ENCODE measurements around the gene PLEKHJ1.

Gene PLEKHJ1

GRCh38 chr19:2249010-2249866 lies 13.1 kb upstream of the PLEKHJ1 start, which contains the start of gene AMH:
Gene AMH (plus strand): TSS chr19:2249323. CDS start chr19:2249333, 10 bp downstream.
- no peak for DNase-seq

- no peak for DNase-seq
Measured at GRCh38 chr19:2248136-2249009, 12.2 kb upstream of the PLEKHJ1 start.

- DNase-seq: no peak
Measured at GRCh38 chr19:2247433-2248101, 11.4 kb upstream of the PLEKHJ1 start.

- peak; percentile 45 for DNase-seq
Measured at GRCh38 chr19:2246801-2247361, 10.8 kb upstream of the PLEKHJ1 start.

- no peak for DNase-seq
Measured at GRCh38 chr19:2246014-2246620, 10.0 kb upstream of the PLEKHJ1 start.

- no peak for DNase-seq
Measured at GRCh38 chr19:2245273-2245672, 9.1 kb upstream of the PLEKHJ1 start.

- DNase-seq: no peak
Measured at GRCh38 chr19:2244486-2244885, 8.4 kb upstream of the PLEKHJ1 start.

GRCh38 chr19:2244125-2244411 lies 7.9 kb upstream of the PLEKHJ1 start:
- DNase-seq: no peak

- DNase-seq: no peak
Measured at GRCh38 chr19:2243274-2244124, 7.4 kb upstream of the PLEKHJ1 start.

- DNase-seq: no peak
Measured at GRCh38 chr19:2242816-2243215, 6.7 kb upstream of the PLEKHJ1 start.

- DNase-seq: no peak
Measured at GRCh38 chr19:2242092-2242537, 6.0 kb upstream of the PLEKHJ1 start.

- DNase-seq: no peak
Measured at GRCh38 chr19:2240881-2241760, 5.0 kb upstream of the PLEKHJ1 start.

GRCh38 chr19:2239771-2240770 lies 3.9 kb upstream of the PLEKHJ1 start:
- no peak for DNase-seq

GRCh38 chr19:2239173-2239572 lies 3.0 kb upstream of the PLEKHJ1 start:
- no peak for DNase-seq

GRCh38 chr19:2237869-2238153 lies 1.7 kb upstream of the PLEKHJ1 start:
- DNase-seq: no peak

- DNase-seq: no peak
Measured at GRCh38 chr19:2237051-2237868, 1.1 kb upstream of the PLEKHJ1 start.

- no peak for DNase-seq
Measured at GRCh38 chr19:2236064-2236313, 140 bp downstream of the PLEKHJ1 start.

GRCh38 chr19:2235381-2236063 lies 607 bp downstream of the PLEKHJ1 start:
- no peak for DNase-seq
